Activated T-cell treated with anti-CD3 and anti-CD28 coated beads, Interleukin-2, amount 50 U/mL, for 24 hours (primary cell): ENCODE results near the gene INO80B.
"Not testable (repeated sequence)": the region's sequence is repeated elsewhere in the genome, so short reads cannot be mapped to it uniquely, and the experiment has no call there.

Source experiments
- DNase-seq: peaks from one replicate; pipeline ENCODE4 v3.0.0-alpha.2; 2020
- H3K27ac Mint-ChIP-seq: 2 replicates; pipeline ENCODE4 v1.8.0; 2020; ENCODE audit warnings: mild to moderate bottlenecking, mixed read lengths
- H3K27me3 Mint-ChIP-seq: 2 replicates; pipeline ENCODE4 v1.8.0; 2020; ENCODE audit warnings: mixed read lengths
- H3K36me3 Mint-ChIP-seq: 2 replicates; pipeline ENCODE4 v1.8.0; 2020; ENCODE audit warnings: low read depth, mixed read lengths
- H3K4me1 Mint-ChIP-seq: 2 replicates; pipeline ENCODE4 v1.8.0; 2020; ENCODE audit warnings: low read depth, mixed read lengths
- H3K4me3 Mint-ChIP-seq: 2 replicates; pipeline ENCODE4 v1.8.0; 2020; ENCODE audit warnings: mild to moderate bottlenecking, moderate library complexity, mixed read lengths
- H3K9me3 Mint-ChIP-seq: 2 replicates; pipeline ENCODE4 v1.8.0; 2020; ENCODE audit warnings: mixed read lengths

The INO80B gene

GRCh38 chr2:74420443-74421103, 34.3 kb upstream of the INO80B start:
- peak overlapping the region; percentile 99 for H3K27ac Mint-ChIP-seq
- peaks cover 23% of the 10 kb centered on the region for H3K36me3 Mint-ChIP-seq
- peaks cover 36% of the 10 kb centered on the region for H3K4me1 Mint-ChIP-seq
- not testable (repeated sequence) for H3K9me3 Mint-ChIP-seq, DNase-seq, H3K27me3 Mint-ChIP-seq
- H3K4me3 Mint-ChIP-seq = peak overlapping the region; percentile 98

- Mint-ChIP-seq H3K4me1 (peaks cover 29% of the 10 kb centered on the region), H3K27ac (peak within 1 kb of the TSS; percentile 99), H3K27me3 (no peaks in the 10 kb centered on the region), H3K36me3 (peaks cover 29% of the 10 kb centered on the region), H3K4me3 (peak within 1 kb of the TSS; percentile 98), H3K9me3 (no peaks in the 10 kb centered on the region)
- DNase-seq = peak; percentile 96
Measured at GRCh38 chr2:74421221-74421870, 33.5 kb upstream of the INO80B start, which contains the start of the genes C2orf81 and WDR54. TSS of gene C2orf81 (minus strand) at chr2:74421619. CDS start at chr2:74421560, 59 bp downstream. TSS of gene WDR54 (plus strand) at chr2:74421730. CDS start at chr2:74422154, 424 bp downstream.

- Mint-ChIP-seq H3K4me3 (peak overlapping the region; percentile 98), H3K4me1 (peaks cover 25% of the 10 kb centered on the region), H3K27ac (peak overlapping the region; percentile 75), H3K36me3 (peaks cover 35% of the 10 kb centered on the region), H3K9me3 (no peaks in the 10 kb centered on the region), H3K27me3 (no peaks in the 10 kb centered on the region)
- DNase-seq = no peak
Measured at GRCh38 chr2:74423231-74424095, 31.4 kb upstream of the INO80B start.

GRCh38 chr2:74424139-74424992, 30.5 kb upstream of the INO80B start:
- no peak for DNase-seq
- Mint-ChIP-seq H3K36me3 (peaks cover 35% of the 10 kb centered on the region), H3K9me3 (no peaks in the 10 kb centered on the region), H3K4me1 (peaks cover 25% of the 10 kb centered on the region), H3K4me3 (no peak overlapping the region), H3K27ac (no peak overlapping the region), H3K27me3 (no peaks in the 10 kb centered on the region)

- Mint-ChIP-seq H3K4me3 (no peak overlapping the region), H3K9me3 (no peaks in the 10 kb centered on the region), H3K27ac (no peak overlapping the region)
Measured at GRCh38 chr2:74424995-74425406, 29.9 kb upstream of the INO80B start.

GRCh38 chr2:74425523-74425922, 29.4 kb upstream of the INO80B start:
- peaks cover 18% of the 10 kb centered on the region for H3K4me1 Mint-ChIP-seq
- no peaks in the 10 kb centered on the region for H3K9me3 Mint-ChIP-seq

More at GRCh38 chr2:74424995-74425406, 29.9 kb upstream of the INO80B start:
- no peaks in the 10 kb centered on the region for H3K27me3 Mint-ChIP-seq
- no peak for DNase-seq
- peaks cover 35% of the 10 kb centered on the region for H3K36me3 Mint-ChIP-seq
- H3K4me1 Mint-ChIP-seq = peaks cover 23% of the 10 kb centered on the region

GRCh38 chr2:74426181-74426758, 28.6 kb upstream of the INO80B start:
- H3K27ac Mint-ChIP-seq = no peak overlapping the region
- peaks cover 12% of the 10 kb centered on the region for H3K4me1 Mint-ChIP-seq
- H3K4me3 Mint-ChIP-seq = no peak overlapping the region
- no peaks in the 10 kb centered on the region for H3K9me3 Mint-ChIP-seq
- H3K36me3 Mint-ChIP-seq = peaks cover 35% of the 10 kb centered on the region
- DNase-seq = no peak
- no peaks in the 10 kb centered on the region for H3K27me3 Mint-ChIP-seq

More at GRCh38 chr2:74425523-74425922, 29.4 kb upstream of the INO80B start:
- Mint-ChIP-seq H3K27me3 (no peaks in the 10 kb centered on the region), H3K36me3 (peaks cover 35% of the 10 kb centered on the region), H3K27ac (no peak overlapping the region), H3K4me3 (no peak overlapping the region)
- no peak for DNase-seq

- H3K9me3 Mint-ChIP-seq = no peaks in the 10 kb centered on the region
- DNase-seq = no peak
- peaks cover 7% of the 10 kb centered on the region for H3K4me1 Mint-ChIP-seq
- no peaks in the 10 kb centered on the region for H3K27me3 Mint-ChIP-seq
- no peak overlapping the region for H3K27ac Mint-ChIP-seq
- peaks cover 30% of the 10 kb centered on the region for H3K36me3 Mint-ChIP-seq
- H3K4me3 Mint-ChIP-seq = no peak overlapping the region
Measured at GRCh38 chr2:74427551-74427950, 27.3 kb upstream of the INO80B start.

GRCh38 chr2:74428675-74429074, 26.2 kb upstream of the INO80B start:
- Mint-ChIP-seq H3K27me3 (no peaks in the 10 kb centered on the region), H3K4me3 (no peak overlapping the region), H3K27ac (no peak overlapping the region), H3K4me1 (no peaks in the 10 kb centered on the region), H3K9me3 (no peaks in the 10 kb centered on the region), H3K36me3 (peaks cover 27% of the 10 kb centered on the region)
- DNase-seq = no peak

- Mint-ChIP-seq H3K27ac (no peak overlapping the region), H3K9me3 (no peaks in the 10 kb centered on the region), H3K4me3 (no peak overlapping the region), H3K4me1 (no peaks in the 10 kb centered on the region), H3K27me3 (no peaks in the 10 kb centered on the region), H3K36me3 (peaks cover 20% of the 10 kb centered on the region)
- DNase-seq = no peak
Measured at GRCh38 chr2:74429487-74430451, 25.1 kb upstream of the INO80B start.

- no peaks in the 10 kb centered on the region for H3K27me3 Mint-ChIP-seq
Measured at GRCh38 chr2:74430502-74430901, 24.4 kb upstream of the INO80B start.

GRCh38 chr2:74436111-74436805, 18.6 kb upstream of the INO80B start:
- Mint-ChIP-seq H3K4me3 (no peak overlapping the region), H3K27ac (no peak overlapping the region)

More at GRCh38 chr2:74430502-74430901, 24.4 kb upstream of the INO80B start:
- H3K4me1 Mint-ChIP-seq = no peaks in the 10 kb centered on the region
- H3K4me3 Mint-ChIP-seq = no peak overlapping the region
- DNase-seq = no peak
- no peak overlapping the region for H3K27ac Mint-ChIP-seq
- H3K9me3 Mint-ChIP-seq = no peaks in the 10 kb centered on the region
- peaks cover 13% of the 10 kb centered on the region for H3K36me3 Mint-ChIP-seq

More at GRCh38 chr2:74436111-74436805, 18.6 kb upstream of the INO80B start:
- Mint-ChIP-seq H3K36me3 (no peaks in the 10 kb centered on the region), H3K27me3 (peaks cover 27% of the 10 kb centered on the region), H3K4me1 (peaks cover 10% of the 10 kb centered on the region), H3K9me3 (no peaks in the 10 kb centered on the region)
- DNase-seq = no peak
